Endothelial cell (in vitro differentiated cells): ENCODE results near the gene SERPINF2. TPM values are rescaled to one million over a fixed set of nuclear protein-coding genes. Genes with fewer than 3 reads are reported as not detected.
"Not testable (repeated sequence)": the region's sequence is repeated elsewhere in the genome, so short reads cannot be mapped to it uniquely, and the experiment has no call there.

Source experiments
- DNase-seq: peaks from one replicate; pipeline ENCODE4 v3.0.0; 2021; ENCODE audit warnings: low spot score
- H3K27ac Mint-ChIP-seq: one replicate; pipeline ENCODE4 v1.8.0; 2021; ENCODE audit warnings: mixed read lengths, inconsistent platforms; ENCODE audit not compliant: unreplicated experiment
- H3K27me3 Mint-ChIP-seq: one replicate; pipeline ENCODE4 v1.8.0; 2021; ENCODE audit warnings: mild to moderate bottlenecking, moderate library complexity, mixed read lengths, inconsistent platforms; ENCODE audit not compliant: unreplicated experiment
- H3K36me3 Mint-ChIP-seq: one replicate; pipeline ENCODE4 v1.8.0; 2021; ENCODE audit warnings: mild to moderate bottlenecking, low read depth, mixed read lengths, inconsistent platforms; ENCODE audit not compliant: unreplicated experiment
- H3K4me1 Mint-ChIP-seq: one replicate; pipeline ENCODE4 v1.8.0; 2021; ENCODE audit warnings: mild to moderate bottlenecking, mixed read lengths, inconsistent platforms; ENCODE audit not compliant: unreplicated experiment
- H3K4me3 Mint-ChIP-seq: one replicate; pipeline ENCODE4 v1.8.0; 2021; ENCODE audit warnings: mild to moderate bottlenecking, mixed read lengths, inconsistent platforms; ENCODE audit not compliant: unreplicated experiment
- H3K9me3 Mint-ChIP-seq: one replicate; pipeline ENCODE4 v1.8.0; 2021; ENCODE audit warnings: mixed read lengths, inconsistent platforms; ENCODE audit not compliant: unreplicated experiment
- CTCF ChIP-seq: fragments of 200-600 bp; sonication (generic); IDR thresholded peaks from one replicate; pipeline ENCODE4 v1.5.0; 2021; ENCODE audit warnings: antibody characterized with exemption; ENCODE audit not compliant: unreplicated experiment
- total RNA-seq: library from RNA; stranded (reverse); fragmentation: NEBNext Ultra II Directional; extraction: Animal tissue kit (Norgen Biotek cat#: 25700); gene quantifications from one replicate; pipeline ENCODE4 v1.2.1, GENCODE V29; 2021; ENCODE audit not compliant: unreplicated experiment

Gene SERPINF2
- total RNA-seq, 1 donor from 2014 or later, result 0.56 TPM

GRCh38 chr17:1792495-1793446 is 50.1 kb downstream of the SERPINF2 start:
- TF ChIP-seq CTCF, result no peak
- Mint-ChIP-seq H3K27ac (no peak overlapping the region), H3K4me1 (no peaks in the 10 kb centered on the region), H3K4me3 (no peak overlapping the region), H3K9me3 (no peaks in the 10 kb centered on the region), H3K36me3 (no peaks in the 10 kb centered on the region), H3K27me3 (peaks cover 2% of the 10 kb centered on the region)
- no peak for DNase-seq

- Mint-ChIP-seq H3K27me3 (peaks cover 2% of the 10 kb centered on the region), H3K9me3 (no peaks in the 10 kb centered on the region), H3K36me3 (no peaks in the 10 kb centered on the region), H3K27ac (no peak overlapping the region), H3K4me1 (no peaks in the 10 kb centered on the region), H3K4me3 (no peak overlapping the region)
- TF ChIP-seq CTCF, result no peak
- DNase-seq, result no peak
Measured at GRCh38 chr17:1793447-1793806, 50.8 kb downstream of the SERPINF2 start.

- TF ChIP-seq CTCF, result no peak
- Mint-ChIP-seq H3K9me3 (no peaks in the 10 kb centered on the region), H3K36me3 (no peaks in the 10 kb centered on the region), H3K27ac (no peak overlapping the region), H3K4me1 (no peaks in the 10 kb centered on the region), H3K4me3 (no peak overlapping the region), H3K27me3 (peaks cover 2% of the 10 kb centered on the region)
- no peak for DNase-seq
Measured at GRCh38 chr17:1796800-1797199, 54.1 kb downstream of the SERPINF2 start.

- Mint-ChIP-seq H3K27ac (peak overlapping the region; percentile 30), H3K36me3 (no peaks in the 10 kb centered on the region)
- no peak for DNase-seq
Measured at GRCh38 chr17:1797323-1797722, 54.7 kb downstream of the SERPINF2 start.

GRCh38 chr17:1797846-1798245 is 55.2 kb downstream of the SERPINF2 start:
- not testable (repeated sequence) for H3K4me3 Mint-ChIP-seq, H3K4me1 Mint-ChIP-seq, H3K27me3 Mint-ChIP-seq, H3K27ac Mint-ChIP-seq, DNase-seq, H3K9me3 Mint-ChIP-seq, H3K36me3 Mint-ChIP-seq

More at GRCh38 chr17:1797323-1797722, 54.7 kb downstream of the SERPINF2 start:
- H3K4me3 Mint-ChIP-seq, result no peak overlapping the region
- peaks cover 2% of the 10 kb centered on the region for H3K27me3 Mint-ChIP-seq
- TF ChIP-seq CTCF, result no peak
- no peaks in the 10 kb centered on the region for H3K4me1 Mint-ChIP-seq
- no peaks in the 10 kb centered on the region for H3K9me3 Mint-ChIP-seq
